Esophagus squamous epithelium (tissue), 5 donors: ENCODE data around the gene EIF2S3B. TPM values are rescaled to one million over a fixed set of nuclear protein-coding genes. Genes with fewer than 3 reads are reported as not detected.

ENCODE experiments used
- DNase-seq: peaks from one replicate; lab custom pipeline; 2025; lab: John Stamatoyannopoulos, UW
- H3K27ac ChIP-seq, 4 donors: fragments of 200-600 bp; sonication (generic); one replicate each; pipeline ENCODE4 v1.5.1; 2016 to 2019; ENCODE audit warnings: mild to moderate bottlenecking in 1 of 4
- H3K27me3 ChIP-seq, 4 donors: fragments of 200-600 bp; sonication (generic); 1 replicate in 3 of 4; 2 replicates in 1 of 4; pipeline versions ENCODE4 v1.5.1 to v1.6.0; 2017 to 2021; ENCODE audit warnings: antibody characterized with exemption in 1 of 4
- H3K36me3 ChIP-seq, 3 donors: fragments of 200-600 bp; sonication (generic); one replicate each; pipeline ENCODE4 v1.5.1; 2016 to 2019
- H3K4me1 ChIP-seq, 3 donors: fragments of 200-600 bp; sonication (generic); one replicate each; pipeline ENCODE4 v1.5.1; 2017 to 2019
- H3K4me3 ChIP-seq, 4 donors: fragments of 200-600 bp; sonication (generic); 1 replicate in 3 of 4; 2 replicates in 1 of 4; pipeline ENCODE4 v1.5.1; 2016 to 2019; ENCODE audit warnings: mild to moderate bottlenecking in 2 of 4, moderate library complexity in 1 of 4
- H3K9me3 ChIP-seq, 3 donors: fragments of 200-600 bp; sonication (generic); one replicate each; pipeline ENCODE4 v1.5.1; 2016 to 2019
- CTCF ChIP-seq, 6 experiments: fragments of 450-650 bp in 4 of 6; fragments of 200-600 bp in 2 of 6; sonication (generic) in 2 of 6; IDR thresholded peaks; one replicate each; pipeline ENCODE4 v1.5.1; 2016 to 2019; ENCODE audit warnings: antibody characterized with exemption in 6 of 6, mild to moderate bottlenecking in 4 of 6, moderate library complexity in 4 of 6
- POLR2A ChIP-seq, 4 donors: fragments of 450-650 bp; IDR thresholded peaks; one replicate each; pipeline ENCODE4 v1.6.1; 2017; ENCODE audit warnings: antibody characterized with exemption in 4 of 4, mild to moderate bottlenecking in 4 of 4, moderate library complexity in 3 of 4
- WGBS, 2 donors: methylation state at CpG; one replicate each; pipeline ENCODE4 v1.1.5; 2018; 5-methylcytosine and 5-hydroxymethylcytosine counted together
- intact Hi-C: fragments of 100-400 bp; cut with DNase I; formaldehyde crosslinking; loops from one replicate; pipeline ENCODE4 v1.15.0; 2022
- total RNA-seq, 4 donors: library from RNA; depleted of rRNA; stranded (reverse); fragments of >200 nt; gene quantifications; one replicate each; pipeline ENCODE4 v1.1.0, GENCODE V29; 2016
- donor health status: DM: yes; HTN: yes; CAD: no.

The EIF2S3B gene
- total RNA-seq, 4 donors from 2014 or later: 0.18 to 0.50 (median 0.30) TPM

- Histone ChIP-seq H3K9me3 (no peaks in the 10 kb centered on the region), H3K36me3 (no peaks in the 10 kb centered on the region), H3K27ac (no peak overlapping the region), H3K4me3 (no peak overlapping the region), H3K4me1 (no peaks in the 10 kb centered on the region), H3K27me3 (no peaks in the 10 kb centered on the region)
- intact Hi-C loops: no loop called here
- WGBS, 2 donors: 43 to 64% methylated on average over 1 of the region's 3 CpGs
- TF ChIP-seq POLR2A (IDR thresholded peaks at IDR 0.05) (no peak), CTCF (IDR thresholded peaks at IDR 0.05) (no peak)
- no peak for DNase-seq
Measured at GRCh38 chr12:10537721-10538120, 32.0 kb downstream of the EIF2S3B start.

- H3K27me3 ChIP-seq: no peaks in the 10 kb centered on the region
- 10 to 34% methylated on average over 2 of the region's 2 CpGs for WGBS, 2 donors
- H3K36me3 ChIP-seq: no peaks in the 10 kb centered on the region
- no peaks in the 10 kb centered on the region for H3K4me1 ChIP-seq
- intact Hi-C loops: no loop called here
- no peak for TF ChIP-seq POLR2A (IDR thresholded peaks at IDR 0.05)
- no peak for TF ChIP-seq CTCF (IDR thresholded peaks at IDR 0.05)
- no peaks in the 10 kb centered on the region for H3K9me3 ChIP-seq
- DNase-seq: no peak
- H3K4me3 ChIP-seq: no peak overlapping the region
- H3K27ac ChIP-seq: no peak overlapping the region
Measured at GRCh38 chr12:10540776-10541205, 35.1 kb downstream of the EIF2S3B start.

- intact Hi-C loops: no loop called here
- 75 to 77% methylated on average over 7 of the region's 7 CpGs for WGBS, 2 donors
- TF ChIP-seq CTCF (IDR thresholded peaks at IDR 0.05): no peak
- TF ChIP-seq POLR2A (IDR thresholded peaks at IDR 0.05): no peak
Measured at GRCh38 chr12:10543499-10543898, 37.8 kb downstream of the EIF2S3B start.

GRCh38 chr12:10551375-10551774, 45.7 kb downstream of the EIF2S3B start:
- WGBS, 2 donors: 98 to 100% methylated on average over 7 to 8 of the region's 25 CpGs
- H3K36me3 ChIP-seq: no peaks in the 10 kb centered on the region
- H3K27me3 ChIP-seq: no peaks in the 10 kb centered on the region
- no peak overlapping the region for H3K27ac ChIP-seq
- TF ChIP-seq CTCF (IDR thresholded peaks at IDR 0.05): no peak
- no peak for TF ChIP-seq POLR2A (IDR thresholded peaks at IDR 0.05)
- intact Hi-C loops: no loop called here
- H3K4me1 ChIP-seq: no peaks in the 10 kb centered on the region
- H3K9me3 ChIP-seq: no peaks in the 10 kb centered on the region
- no peak for DNase-seq
- H3K4me3 ChIP-seq: no peak overlapping the region

More at GRCh38 chr12:10543499-10543898, 37.8 kb downstream of the EIF2S3B start:
- Histone ChIP-seq H3K27ac (no peak overlapping the region), H3K4me3 (no peak overlapping the region), H3K27me3 (no peaks in the 10 kb centered on the region), H3K9me3 (no peaks in the 10 kb centered on the region), H3K4me1 (no peaks in the 10 kb centered on the region), H3K36me3 (no peaks in the 10 kb centered on the region)
- DNase-seq: no peak

GRCh38 chr12:10553148-10553547, 47.5 kb downstream of the EIF2S3B start:
- H3K9me3 ChIP-seq: no peaks in the 10 kb centered on the region
- H3K27ac ChIP-seq: no peak overlapping the region
- TF ChIP-seq POLR2A (IDR thresholded peaks at IDR 0.05) (no peak), CTCF (IDR thresholded peaks at IDR 0.05) (no peak)
- 92 to 100% methylated on average over 1 of the region's 1 CpG for WGBS, 2 donors
- no peaks in the 10 kb centered on the region for H3K27me3 ChIP-seq
- no peak for DNase-seq
- H3K4me1 ChIP-seq: no peaks in the 10 kb centered on the region
- intact Hi-C loops: no loop called here
- no peaks in the 10 kb centered on the region for H3K36me3 ChIP-seq
- no peak overlapping the region for H3K4me3 ChIP-seq
